GM21515 (cell line): Measurements from ENCODE around the gene PTPRK.
"Not testable (repeated sequence)": the region's sequence is repeated elsewhere in the genome, so short reads cannot be mapped to it uniquely, and the experiment has no call there.

Experiments used
- ATAC-seq: cut with Tn5 transposase; IDR thresholded peaks from one replicate; pipeline ENCODE4 v1.9.1; 2021; ENCODE audit not compliant: unreplicated experiment

The PTPRK gene

DNA sequence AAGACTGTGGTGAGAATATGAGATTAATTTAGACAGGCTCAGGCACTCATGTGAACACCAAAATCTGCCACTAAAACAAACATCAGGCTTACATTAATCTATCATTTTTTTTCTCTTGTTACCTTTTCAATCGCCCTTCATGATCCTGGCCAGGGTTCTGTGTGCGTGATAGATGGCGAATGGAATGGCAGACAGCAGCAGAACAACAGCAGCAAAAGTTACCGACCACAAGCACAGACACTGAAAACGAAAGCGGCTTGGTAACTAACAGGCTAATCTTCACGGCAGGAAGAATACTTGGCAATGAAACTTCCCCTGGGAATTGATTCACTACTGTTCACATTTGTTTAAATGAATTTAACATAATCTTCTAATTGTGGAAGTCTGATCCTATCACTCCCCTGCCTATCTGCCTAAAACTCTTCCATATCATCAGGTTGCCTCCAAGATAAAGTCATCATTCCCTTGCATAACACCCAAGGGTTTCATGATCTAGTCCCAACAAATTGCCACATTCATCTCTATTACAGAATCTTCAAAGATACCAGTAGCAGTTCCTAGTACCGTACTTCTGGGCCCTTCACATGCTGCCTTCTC lies 28.7 kb downstream of the PTPRK start:
- no peak for ATAC-seq

GRCh38 chr6:128491100-128491581 lies 29.3 kb downstream of the PTPRK start:
- ATAC-seq, result no peak

DNA sequence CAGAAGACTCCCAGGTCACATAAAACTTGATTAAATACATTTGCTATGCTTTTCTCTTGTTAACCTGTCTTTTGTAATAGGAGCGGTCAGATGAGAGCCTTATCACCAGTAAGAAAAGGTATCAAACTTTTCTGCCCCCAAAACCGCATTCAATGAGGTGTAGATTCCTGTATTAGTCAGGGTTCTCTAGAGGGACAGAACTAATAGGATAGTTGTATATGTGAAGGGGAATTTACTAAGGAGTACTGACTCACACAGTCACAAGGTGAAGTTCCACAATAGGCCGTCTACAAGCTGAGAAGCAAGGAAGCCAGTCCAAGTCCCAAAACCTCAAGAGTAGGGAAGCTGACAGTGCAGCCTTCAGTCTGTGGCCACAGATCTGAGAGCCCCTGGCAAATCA lies 32.7 kb downstream of the PTPRK start:
- ATAC-seq, result no peak

GRCh38 chr6:128487055-128487454 lies 33.3 kb downstream of the PTPRK start:
- no peak for ATAC-seq

- ATAC-seq, result not testable (repeated sequence)
Observed at GRCh38 chr6:128486580-128486979, 33.8 kb downstream of the PTPRK start.

DNA sequence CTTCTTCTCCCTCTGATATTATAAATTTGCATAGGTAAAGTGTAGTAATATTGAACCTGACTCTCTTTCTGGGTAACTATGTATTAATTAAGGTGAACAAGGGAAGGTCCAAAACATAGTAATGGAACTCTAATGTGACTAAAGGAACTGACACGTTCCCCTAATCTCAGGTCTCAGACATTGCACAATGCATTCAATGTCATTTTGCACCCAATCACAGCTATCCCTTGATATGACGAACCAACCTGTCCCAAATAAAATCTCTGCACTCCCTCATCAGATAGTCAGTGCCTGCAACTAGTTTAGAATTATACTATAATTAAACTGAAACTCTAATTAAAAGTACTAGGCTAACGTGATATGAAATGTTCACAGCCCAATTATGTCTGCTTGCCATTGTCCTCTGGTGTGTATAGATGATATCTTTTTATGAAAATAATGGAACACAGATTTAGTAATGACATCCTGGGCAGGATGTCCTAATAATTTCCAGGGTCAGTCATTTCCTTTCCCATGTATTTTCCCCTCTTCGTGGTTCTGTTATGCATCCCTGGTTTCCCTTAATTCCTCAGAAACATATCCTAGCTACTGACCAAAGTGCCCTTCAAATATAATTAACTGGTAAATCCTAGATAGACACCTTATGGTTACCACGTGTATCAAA lies 36.8 kb downstream of the PTPRK start:
- ATAC-seq, result no peak

- no peak for ATAC-seq
Observed at GRCh38 chr6:128482642-128483041, 37.8 kb downstream of the PTPRK start.

- no peak for ATAC-seq
Observed at GRCh38 chr6:128479991-128480390, 40.4 kb downstream of the PTPRK start.

DNA sequence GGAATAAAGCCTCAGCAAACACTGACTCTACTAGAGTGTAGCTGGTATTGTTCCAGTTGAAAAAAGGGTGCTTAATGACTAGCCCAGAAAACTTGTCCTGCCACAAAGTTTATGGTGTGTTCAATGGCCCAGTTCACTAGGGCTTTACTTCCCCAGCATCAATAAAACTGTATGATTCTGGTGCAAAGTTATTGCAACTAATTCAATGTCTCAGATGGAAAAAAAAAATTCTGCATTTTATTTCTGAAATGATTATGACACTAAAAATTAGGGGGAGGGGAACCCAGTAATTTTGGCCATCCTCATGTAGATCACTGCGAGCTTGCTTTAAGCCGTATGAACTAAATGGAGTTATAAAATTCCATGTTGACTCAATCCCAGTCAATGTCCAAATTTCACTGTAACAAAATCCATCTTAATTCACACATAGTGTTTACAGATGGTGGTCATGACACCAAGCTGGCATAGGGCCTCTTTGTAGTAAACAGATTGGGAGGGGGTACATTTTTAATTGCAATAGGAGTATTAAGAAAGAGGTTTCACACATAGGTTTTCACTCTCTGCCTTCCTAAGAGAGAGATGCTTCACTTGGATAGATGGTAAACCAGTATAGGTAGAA lies 41.2 kb downstream of the PTPRK start:
- no peak for ATAC-seq

DNA sequence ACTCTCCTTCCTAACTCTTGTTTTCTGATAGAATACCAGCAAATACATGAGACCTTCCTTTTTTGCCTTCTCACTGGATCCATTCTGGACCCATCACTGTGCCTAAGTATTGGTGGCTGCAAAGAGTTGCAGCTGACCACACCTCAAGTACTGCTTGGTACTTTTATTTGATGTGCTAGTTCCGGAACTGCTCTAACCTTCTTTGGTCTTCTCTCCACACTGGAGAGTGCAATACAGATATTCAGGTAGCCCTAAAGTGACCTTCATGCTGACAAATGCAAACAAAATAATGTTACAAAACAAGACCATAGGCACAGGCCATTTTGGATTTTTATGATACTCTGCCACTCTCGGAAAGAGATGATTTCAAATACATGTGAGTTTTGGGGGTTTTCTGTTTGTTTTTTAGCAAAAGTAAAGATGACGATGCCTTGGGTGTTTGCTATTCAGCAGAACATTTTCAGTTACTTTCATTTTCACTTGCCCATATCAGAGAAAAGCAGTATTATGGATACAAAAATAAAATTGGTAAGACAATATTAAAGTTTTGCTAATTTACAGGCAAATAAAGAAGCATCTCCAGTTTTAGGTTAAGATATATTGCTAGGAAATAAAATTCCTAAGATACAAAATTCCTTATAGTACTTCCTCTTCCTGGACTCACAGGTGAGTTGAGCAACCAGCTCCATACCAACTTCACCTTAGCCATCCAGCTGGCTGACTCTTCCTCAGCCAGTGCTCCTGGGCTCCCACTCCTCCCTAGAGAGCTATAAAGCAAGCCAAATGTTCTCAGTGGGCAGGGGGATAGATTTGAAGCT lies 42.0 kb downstream of the PTPRK start:
- ATAC-seq, result no peak

DNA sequence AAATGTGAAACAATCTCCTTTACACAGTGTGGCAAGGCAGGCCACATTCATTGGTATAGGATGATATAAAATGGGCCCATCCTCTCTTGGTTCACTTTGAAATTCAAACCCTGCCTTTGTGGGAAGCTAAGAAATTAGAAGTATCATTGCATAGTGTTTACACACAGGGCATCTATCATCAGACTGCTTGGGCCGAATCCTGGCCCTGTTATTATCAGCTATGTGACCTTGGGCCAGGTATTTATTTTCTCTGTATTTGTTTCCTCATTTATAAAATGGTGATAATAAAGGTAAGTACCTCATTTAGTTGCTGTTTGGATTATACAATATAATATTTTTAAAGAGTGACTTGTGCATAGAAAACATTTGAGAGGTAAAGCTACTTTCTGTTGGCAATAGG lies 45.5 kb downstream of the PTPRK start:
- no peak for ATAC-seq

DNA sequence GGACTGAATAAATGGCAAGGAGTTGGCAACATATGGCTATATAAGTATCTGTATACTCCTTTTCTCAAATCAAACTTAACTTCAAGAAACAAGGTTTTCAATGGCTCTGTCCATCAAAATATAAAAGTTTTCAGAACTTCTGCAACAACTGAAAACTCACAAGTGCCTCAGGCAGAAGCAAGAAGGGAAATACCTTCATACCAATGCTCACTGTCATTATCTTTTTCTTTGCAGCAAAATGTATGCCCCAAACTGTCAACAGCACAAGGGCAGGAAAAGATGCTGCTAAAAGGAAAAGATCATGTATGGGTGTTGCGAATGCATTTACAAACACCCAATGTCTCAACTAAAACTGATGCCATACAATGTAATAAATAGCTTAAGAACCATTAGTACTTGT lies 45.9 kb downstream of the PTPRK start:
- no peak for ATAC-seq

DNA sequence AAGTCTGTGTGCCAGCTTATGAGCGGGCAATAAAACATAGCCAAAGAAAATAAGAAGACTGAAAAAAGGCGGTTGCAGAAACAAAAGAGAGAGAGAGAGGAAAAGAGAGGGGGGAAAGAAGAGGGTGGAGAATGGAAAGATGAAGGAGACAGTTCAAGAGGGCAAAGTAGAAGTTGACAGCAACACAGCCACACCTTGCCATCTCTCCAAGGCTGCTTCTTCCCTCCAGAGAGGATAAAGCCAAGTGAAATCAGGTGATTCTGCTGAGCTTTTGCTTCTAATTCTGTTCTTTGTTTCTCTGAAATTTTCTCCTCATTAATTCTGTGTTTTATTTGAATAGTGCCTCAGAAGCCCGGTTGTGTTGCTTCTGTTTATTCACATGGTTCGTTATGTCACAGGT lies 48.5 kb downstream of the PTPRK start:
- no peak for ATAC-seq

- ATAC-seq, result no peak
Observed at GRCh38 chr6:128465368-128466343, 54.7 kb downstream of the PTPRK start.

GRCh38 chr6:128464790-128465189 lies 55.6 kb downstream of the PTPRK start:
- ATAC-seq, result no peak

DNA sequence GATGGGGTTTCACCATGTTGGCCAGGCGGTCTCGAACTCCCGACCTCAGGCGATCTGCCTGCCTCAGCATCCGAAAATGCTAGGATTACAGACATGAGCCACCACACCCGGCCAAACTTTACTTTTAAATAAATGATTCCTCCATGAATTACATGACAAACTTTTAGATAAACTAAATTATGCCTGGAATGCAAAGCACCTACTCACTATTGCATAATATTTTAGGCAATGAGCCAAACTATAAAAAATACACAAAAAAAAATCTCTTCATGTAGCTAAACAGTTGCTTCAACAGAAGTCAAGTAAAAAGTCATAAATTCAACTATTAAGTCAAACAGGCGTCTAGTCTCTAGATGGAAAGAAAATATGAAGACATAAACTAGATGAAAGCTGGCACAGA lies 56.5 kb downstream of the PTPRK start:
- no peak for ATAC-seq

DNA sequence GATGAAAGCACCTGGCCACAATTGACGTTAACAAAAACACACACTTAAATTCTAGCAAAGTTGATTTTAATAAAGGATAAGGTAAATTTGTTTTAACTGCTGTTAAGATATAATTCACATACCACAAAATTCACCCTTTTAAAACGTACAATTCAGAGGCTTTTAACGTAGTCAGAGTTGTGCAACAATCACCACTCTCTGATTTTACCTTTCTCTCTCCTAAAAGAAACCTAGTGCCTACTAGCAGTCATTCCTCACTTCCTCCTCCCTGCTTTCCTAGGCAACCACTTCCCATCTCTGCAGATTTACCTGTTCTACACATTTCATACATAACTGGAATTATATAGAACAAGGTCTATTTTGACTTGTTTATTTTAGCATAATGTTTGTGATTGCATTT lies 58.9 kb downstream of the PTPRK start:
- no peak for ATAC-seq

GRCh38 chr6:128456510-128457230 lies 63.7 kb downstream of the PTPRK start:
- ATAC-seq, result no peak

GRCh38 chr6:128455959-128456358 lies 64.4 kb downstream of the PTPRK start:
- no peak for ATAC-seq

GRCh38 chr6:128452713-128453112 lies 67.7 kb downstream of the PTPRK start:
- no peak for ATAC-seq
